Left ventricle myocardium inferior (tissue), 1 donor: ENCODE measurements around the gene C19orf25. TPM values are rescaled to one million over a fixed set of nuclear protein-coding genes. Genes with fewer than 3 reads are reported as not detected.

ENCODE experiments used
- DNase-seq: peaks from one replicate; pipeline ENCODE4 v3.0.0-alpha.2; 2020
- H3K27ac ChIP-seq: fragments of 200-600 bp; replicated peaks from 2 replicates; pipeline ENCODE4 v1.8.0; 2021
- H3K27me3 ChIP-seq: fragments of 200-600 bp; 2 replicates; pipeline ENCODE4 v1.8.0; 2021; ENCODE audit warnings: low read depth
- H3K36me3 ChIP-seq: fragments of 200-600 bp; 2 replicates; pipeline ENCODE4 v1.8.0; 2021
- H3K4me1 ChIP-seq: fragments of 200-600 bp; 2 replicates; pipeline ENCODE4 v1.8.0; 2021
- H3K4me3 ChIP-seq: fragments of 200-600 bp; 2 replicates; pipeline ENCODE4 v1.8.0; 2021; ENCODE audit warnings: mild to moderate bottlenecking, moderate library complexity
- H3K9me3 ChIP-seq: fragments of 200-600 bp; replicated peaks from 2 replicates; pipeline ENCODE4 v1.8.0; 2021
- CTCF ChIP-seq: fragments of 200-600 bp; IDR thresholded peaks from 2 replicates; pipeline ENCODE4 v1.8.0; 2021; ENCODE audit warnings: antibody characterized with exemption, mild to moderate bottlenecking, borderline replicate concordance
- intact Hi-C: fragments of 100-400 bp; cut with micrococcal nuclease; formaldehyde crosslinking; loops from one replicate; pipeline ENCODE4 v1.11.0; 2022
- total RNA-seq: library from RNA; stranded (reverse); fragmentation: NEBNext Ultra II Directional; extraction: Animal tissue kit (Norgen Biotek cat#: 25700); gene quantifications from one replicate; pipeline ENCODE4 v1.2.1, GENCODE V29; 2021
- donor health status: DM: no; HTN: yes; CAD: no; lungs with severe emphysema.

Gene C19orf25
- total RNA-seq, 1 donor from 2014 or later: 16.1 TPM

- DNase-seq: no peak
- peaks cover 39% of the 10 kb centered on the region for H3K4me1 ChIP-seq
- no peak for TF ChIP-seq CTCF
- no peaks in the 10 kb centered on the region for H3K36me3 ChIP-seq
- H3K27ac ChIP-seq: peak overlapping the region; percentile 90
- H3K9me3 ChIP-seq: no peaks in the 10 kb centered on the region
- H3K4me3 ChIP-seq: no peak overlapping the region
- peaks cover 52% of the 10 kb centered on the region for H3K27me3 ChIP-seq
- intact Hi-C loops: no loop called here
These were observed 35.3 kb upstream of the C19orf25 start for GRCh38 chr19:1514295-1514661.

GRCh38 chr19:1513499-1514294 lies 34.7 kb upstream of the C19orf25 start:
- peak overlapping the region; percentile 90 for H3K27ac ChIP-seq
- TF ChIP-seq CTCF: peak; percentile 70
- no peaks in the 10 kb centered on the region for H3K9me3 ChIP-seq

GRCh38 chr19:1512671-1513498 lies 33.9 kb upstream of the C19orf25 start, which contains the start of gene ADAMTSL5:
ADAMTSL5 (minus strand) TSS chr19:1513019; CDS start chr19:1510943, 2,076 bp downstream.
- Histone ChIP-seq H3K9me3 (no peaks in the 10 kb centered on the region), H3K27me3 (peaks cover 52% of the 10 kb centered on the region), H3K4me1 (peaks cover 48% of the 10 kb centered on the region), H3K4me3 (peak within 1 kb of the TSS; percentile 71), H3K27ac (peak within 1 kb of the TSS; percentile 90), H3K36me3 (no peaks in the 10 kb centered on the region)
- peak; percentile 69 for DNase-seq
- peak; percentile 31 for TF ChIP-seq CTCF
- intact Hi-C loops: no loop called here

More at GRCh38 chr19:1513499-1514294, 34.7 kb upstream of the C19orf25 start:
- H3K4me1 ChIP-seq: peaks cover 41% of the 10 kb centered on the region
- DNase-seq: peak; percentile 42
- peaks cover 52% of the 10 kb centered on the region for H3K27me3 ChIP-seq
- H3K4me3 ChIP-seq: peak overlapping the region; percentile 71
- no peaks in the 10 kb centered on the region for H3K36me3 ChIP-seq
- intact Hi-C loops: no loop called here

GRCh38 chr19:1511318-1512317 lies 32.6 kb upstream of the C19orf25 start:
- peak overlapping the region; percentile 71 for H3K4me3 ChIP-seq
- H3K36me3 ChIP-seq: no peaks in the 10 kb centered on the region
- peak overlapping the region; percentile 90 for H3K27ac ChIP-seq

More at GRCh38 chr19:1511318-1512317, 32.6 kb upstream of the C19orf25 start:
- intact Hi-C loops: no loop called here
- TF ChIP-seq CTCF: no peak
- Histone ChIP-seq H3K27me3 (peaks cover 52% of the 10 kb centered on the region), H3K4me1 (peaks cover 57% of the 10 kb centered on the region), H3K9me3 (no peaks in the 10 kb centered on the region)
- DNase-seq: no peak
